HG03571 (cell line): Measurements from ENCODE around the gene USP13.
"Not testable (repeated sequence)": the region's sequence is repeated elsewhere in the genome, so short reads cannot be mapped to it uniquely, and the experiment has no call there.

Experiments
- ATAC-seq: cut with Tn5 transposase; IDR thresholded peaks from one replicate; pipeline ENCODE4 v1.9.1; 2021; ENCODE audit not compliant: unreplicated experiment

Gene USP13, protein sequence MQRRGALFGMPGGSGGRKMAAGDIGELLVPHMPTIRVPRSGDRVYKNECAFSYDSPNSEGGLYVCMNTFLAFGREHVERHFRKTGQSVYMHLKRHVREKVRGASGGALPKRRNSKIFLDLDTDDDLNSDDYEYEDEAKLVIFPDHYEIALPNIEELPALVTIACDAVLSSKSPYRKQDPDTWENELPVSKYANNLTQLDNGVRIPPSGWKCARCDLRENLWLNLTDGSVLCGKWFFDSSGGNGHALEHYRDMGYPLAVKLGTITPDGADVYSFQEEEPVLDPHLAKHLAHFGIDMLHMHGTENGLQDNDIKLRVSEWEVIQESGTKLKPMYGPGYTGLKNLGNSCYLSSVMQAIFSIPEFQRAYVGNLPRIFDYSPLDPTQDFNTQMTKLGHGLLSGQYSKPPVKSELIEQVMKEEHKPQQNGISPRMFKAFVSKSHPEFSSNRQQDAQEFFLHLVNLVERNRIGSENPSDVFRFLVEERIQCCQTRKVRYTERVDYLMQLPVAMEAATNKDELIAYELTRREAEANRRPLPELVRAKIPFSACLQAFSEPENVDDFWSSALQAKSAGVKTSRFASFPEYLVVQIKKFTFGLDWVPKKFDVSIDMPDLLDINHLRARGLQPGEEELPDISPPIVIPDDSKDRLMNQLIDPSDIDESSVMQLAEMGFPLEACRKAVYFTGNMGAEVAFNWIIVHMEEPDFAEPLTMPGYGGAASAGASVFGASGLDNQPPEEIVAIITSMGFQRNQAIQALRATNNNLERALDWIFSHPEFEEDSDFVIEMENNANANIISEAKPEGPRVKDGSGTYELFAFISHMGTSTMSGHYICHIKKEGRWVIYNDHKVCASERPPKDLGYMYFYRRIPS

GRCh38 chr3:179652447-179653095, at the start of gene USP13:
Gene USP13 (plus strand): TSS chr3:179653040. CDS start chr3:179653226, 186 bp downstream.
- ATAC-seq, result peak; percentile 69

- ATAC-seq, result no peak
Observed at GRCh38 chr3:179603321-179603720, 49.5 kb upstream of the USP13 start.

DNA sequence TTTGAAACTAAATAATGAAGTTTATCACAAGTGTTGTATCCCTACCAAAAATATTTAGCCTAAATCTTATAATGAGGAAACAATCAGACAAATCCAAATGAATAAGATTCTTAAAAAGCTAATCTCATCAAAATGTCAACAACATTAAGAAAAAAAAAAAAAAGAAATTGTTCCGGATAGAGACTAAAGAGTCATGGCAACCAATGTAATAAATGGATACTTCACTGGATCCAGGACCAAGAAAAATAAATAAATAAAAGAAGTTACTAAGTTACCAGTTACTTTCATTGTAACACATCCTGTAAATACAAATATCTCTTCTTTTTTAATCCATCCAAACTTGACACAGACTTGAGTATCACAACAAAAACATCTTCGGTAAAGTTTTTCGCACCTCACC, 49.0 kb upstream of the USP13 start:
- ATAC-seq, result no peak

GRCh38 chr3:179604321-179605078, 48.3 kb upstream of the USP13 start, which contains the start of the genes MRPL47 and NDUFB5:
Gene MRPL47 (minus strand): TSS chr3:179604638. CDS start chr3:179604624, 14 bp downstream.
Gene NDUFB5 (plus strand): TSS chr3:179604794. CDS start chr3:179604816, 22 bp downstream.
- peak; percentile 94 for ATAC-seq

- no peak for ATAC-seq
Observed at GRCh38 chr3:179606534-179607085, 46.2 kb upstream of the USP13 start.

GRCh38 chr3:179608931-179609720, 43.7 kb upstream of the USP13 start:
- peak; percentile 49 for ATAC-seq

DNA sequence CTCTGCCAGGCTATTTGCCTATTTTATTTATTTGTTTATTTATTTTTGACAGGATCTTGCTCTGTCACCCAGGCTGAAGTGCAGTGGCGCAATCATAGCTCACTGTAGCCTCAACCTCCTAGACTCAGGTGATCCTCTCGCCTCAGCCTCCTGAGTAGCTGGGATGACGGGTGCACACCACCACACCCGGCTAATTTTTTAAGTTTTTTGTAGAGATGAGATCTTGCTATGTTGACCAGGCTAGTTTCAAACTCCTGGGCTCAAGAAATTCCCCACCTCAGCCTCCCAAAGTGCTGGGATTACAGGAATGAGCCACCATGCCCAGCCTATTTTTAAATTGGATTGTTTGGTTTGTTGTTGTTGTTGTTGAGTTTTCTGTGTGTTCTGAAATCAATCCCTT, 42.8 kb upstream of the USP13 start:
- ATAC-seq, result no peak

DNA sequence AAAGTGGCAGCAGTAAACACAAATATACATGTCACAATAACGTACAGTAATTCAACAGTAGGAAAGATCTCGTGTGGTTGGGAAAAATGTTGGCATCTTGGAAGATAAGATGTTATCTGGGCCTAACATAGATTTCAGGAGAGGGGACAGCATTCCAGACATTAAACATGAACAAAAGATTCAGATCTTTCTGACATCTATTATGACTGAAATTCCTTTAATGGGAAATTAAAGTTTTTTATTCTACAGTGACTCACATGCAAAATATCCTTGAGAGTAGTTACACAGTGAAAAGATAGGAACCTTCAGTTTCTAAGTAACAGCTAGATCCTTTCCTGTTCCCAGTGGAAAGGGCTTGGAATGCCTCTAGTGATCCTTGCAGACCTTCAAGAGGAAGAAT, 39.0 kb upstream of the USP13 start:
- ATAC-seq, result no peak

GRCh38 chr3:179615458-179616173, 37.2 kb upstream of the USP13 start:
- ATAC-seq, result no peak

DNA sequence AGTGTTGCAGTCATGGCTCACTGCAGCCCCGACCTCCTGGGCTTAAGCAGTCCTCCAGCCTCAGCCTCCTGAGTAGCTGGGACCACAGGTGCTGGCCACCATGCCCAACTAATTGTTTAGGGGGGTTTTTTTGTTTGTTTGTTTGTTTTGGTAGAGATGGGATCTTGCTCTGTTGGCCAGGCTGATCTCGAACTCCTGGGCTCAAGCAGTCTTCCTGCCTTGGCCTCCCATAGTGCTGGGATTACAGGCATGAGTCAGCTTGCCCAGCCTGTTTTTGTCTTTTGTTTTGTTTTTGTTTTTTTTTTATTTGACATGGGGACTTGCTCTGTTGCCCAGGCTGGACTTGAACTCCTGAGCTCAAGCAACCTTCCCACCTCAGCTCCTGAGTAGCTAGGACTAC, 30.8 kb upstream of the USP13 start:
- no peak for ATAC-seq

DNA sequence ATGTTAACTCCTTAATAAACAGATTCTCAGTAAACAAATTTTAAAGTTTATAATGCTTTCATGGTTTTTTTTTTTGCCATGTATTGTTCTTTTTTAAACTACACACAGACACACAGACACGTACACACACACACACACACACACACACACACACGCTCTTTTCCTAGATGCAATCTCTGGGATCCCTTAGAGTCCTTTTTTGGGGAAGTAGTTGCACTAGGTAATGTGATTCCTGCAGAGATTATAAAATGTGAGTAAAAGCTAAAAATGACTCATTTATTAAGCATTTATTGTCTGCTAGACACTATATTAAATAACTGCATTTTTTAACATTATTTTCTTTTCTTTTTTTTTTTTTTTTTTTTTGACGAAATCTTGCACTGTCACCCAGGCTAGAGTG, 28.4 kb upstream of the USP13 start:
- ATAC-seq, result no peak

DNA sequence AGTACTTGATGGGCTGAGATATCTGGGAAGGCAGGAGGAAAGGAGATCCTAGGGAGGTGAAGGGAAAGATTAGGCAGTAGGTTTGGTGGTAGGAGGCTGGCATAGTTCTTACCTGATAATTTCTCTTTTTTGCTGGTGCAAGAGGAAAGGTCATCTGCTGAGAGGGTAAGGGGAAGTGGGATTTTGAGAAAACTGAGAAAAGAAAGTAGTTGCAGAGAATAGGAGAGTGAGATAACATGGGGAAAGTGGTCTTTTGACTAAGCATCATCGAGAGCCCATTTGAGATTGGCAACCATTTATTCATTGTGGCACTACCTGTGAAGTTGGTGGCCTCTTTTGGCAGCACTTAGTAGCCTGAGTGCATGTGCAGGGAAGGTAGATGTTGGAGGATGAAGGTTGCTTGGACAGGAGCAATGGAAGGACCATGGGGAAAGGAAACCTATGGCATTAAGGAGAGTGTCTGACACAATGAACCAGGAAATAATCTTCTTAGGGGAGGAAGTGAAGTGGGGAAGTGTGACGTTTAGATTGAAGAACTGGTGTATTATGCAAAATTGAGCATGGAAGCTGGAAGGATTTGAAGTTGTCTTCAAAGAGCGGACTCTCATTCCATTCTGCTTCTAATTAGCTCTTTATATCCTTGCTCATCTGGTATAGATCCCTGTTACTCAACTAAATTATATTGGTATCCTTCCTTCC, 21.9 kb upstream of the USP13 start:
- ATAC-seq, result no peak

DNA sequence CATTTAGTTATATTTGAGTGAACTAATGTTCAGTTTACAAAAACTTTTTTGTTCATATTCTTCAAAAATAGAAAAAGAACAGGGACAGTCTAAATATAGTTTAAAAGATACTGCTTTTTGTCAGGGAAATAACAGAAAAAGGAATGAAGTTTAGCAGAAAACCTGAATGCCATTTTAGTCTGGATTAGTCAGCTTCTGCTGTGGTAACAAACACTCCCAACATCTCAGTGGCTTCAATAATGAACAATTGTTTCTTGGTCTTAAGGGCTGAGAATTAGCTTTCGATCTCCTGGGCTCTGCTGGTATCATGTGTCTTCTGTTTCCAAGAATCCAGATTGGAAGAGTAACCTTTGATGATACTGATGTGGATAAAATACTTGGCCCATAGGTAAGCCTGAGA, 12.4 kb upstream of the USP13 start:
- no peak for ATAC-seq

DNA sequence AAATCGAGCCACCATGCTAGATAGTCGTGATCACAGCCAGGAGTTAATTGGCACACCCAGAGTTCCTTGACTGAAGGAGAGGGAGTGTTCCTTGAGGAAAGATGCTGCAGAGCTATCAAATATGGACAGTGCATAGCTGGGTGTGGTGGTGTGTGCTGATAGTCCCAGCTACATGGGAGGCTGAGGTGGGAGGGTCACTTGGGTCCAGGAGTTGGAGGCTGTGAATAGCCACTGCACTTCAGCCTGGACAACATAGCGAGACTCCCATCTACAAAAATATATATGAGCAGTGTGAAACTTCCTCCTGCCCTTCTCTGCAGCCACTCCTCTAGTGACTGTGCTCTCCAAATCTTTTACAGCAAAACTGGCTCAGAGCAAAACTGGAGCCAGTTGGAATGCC, 10.0 kb upstream of the USP13 start:
- ATAC-seq, result no peak

DNA sequence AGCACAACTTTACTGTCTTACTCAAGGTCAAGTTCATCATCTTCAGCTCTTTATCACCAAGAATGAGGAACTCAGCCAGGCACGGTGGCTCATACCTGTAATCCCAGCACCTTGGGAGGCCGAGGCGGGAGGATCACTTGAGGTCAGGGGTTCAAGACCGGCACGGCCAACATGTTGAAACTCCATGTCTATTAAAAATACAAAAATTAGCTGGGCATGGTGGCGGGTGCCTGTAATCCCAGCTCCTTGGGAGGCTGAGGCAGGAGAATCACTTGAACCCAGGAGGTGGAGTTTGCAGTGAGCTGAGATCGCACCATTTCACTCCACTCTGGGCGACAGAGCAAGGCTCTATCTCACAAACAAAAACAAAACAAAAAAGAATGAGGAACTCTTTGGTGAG, 9.0 kb upstream of the USP13 start:
- not testable (repeated sequence) for ATAC-seq

GRCh38 chr3:179646177-179646576, 6.7 kb upstream of the USP13 start:
- no peak for ATAC-seq

- no peak for ATAC-seq
Observed at GRCh38 chr3:179651687-179652446, 973 bp upstream of the USP13 start.
